Right atrium auricular region (tissue), 2 donors: ENCODE measurements around the gene ATP11A. TPM values are rescaled to one million over a fixed set of nuclear protein-coding genes. Genes with fewer than 3 reads are reported as not detected.

ENCODE experiments used
- DNase-seq: peaks from one replicate; pipeline ENCODE4 v3.0.0-alpha.2; 2019; ENCODE audit warnings: low spot score
- H3K27ac ChIP-seq, 2 donors: fragments of 200-600 bp; sonication (generic); 1 replicate in 1 of 2; 2 replicates in 1 of 2; pipeline ENCODE4 v1.5.1; 2016 to 2019
- H3K27me3 ChIP-seq, 2 donors: fragments of 200-600 bp; sonication (generic); one replicate each; pipeline versions ENCODE4 v1.5.1 to v1.6.0; 2017 to 2019
- H3K36me3 ChIP-seq: fragments of 200-600 bp; sonication (generic); one replicate; pipeline ENCODE4 v1.5.1; 2016
- H3K4me1 ChIP-seq, 2 donors: fragments of 200-600 bp; sonication (generic); one replicate each; pipeline versions ENCODE4 v1.5.1 to v1.6.0; 2017 to 2019
- H3K4me3 ChIP-seq, 2 donors: fragments of 200-600 bp; sonication (generic); 1 replicate in 1 of 2; 2 replicates in 1 of 2; pipeline ENCODE4 v1.5.1; 2017 to 2019; ENCODE audit warnings: mild to moderate bottlenecking in 1 of 2, moderate library complexity in 1 of 2
- H3K9me3 ChIP-seq, 2 donors: fragments of 200-600 bp; sonication (generic); one replicate each; pipeline ENCODE4 v1.5.1; 2019
- CTCF ChIP-seq, 2 donors: fragments of 200-600 bp; sonication (generic); IDR thresholded peaks; one replicate each; pipeline ENCODE4 v1.5.1; 2019; ENCODE audit warnings: antibody characterized with exemption in 2 of 2
- total RNA-seq, 2 donors: library from RNA; depleted of rRNA; stranded (reverse); fragments of >200 nt; gene quantifications; one replicate each; pipeline ENCODE4 v1.1.0, GENCODE V29; 2016

The ATP11A gene
- total RNA-seq, 2 donors from 2014 or later: 31.8 to 48.6 TPM

- H3K36me3 ChIP-seq: peaks cover 60% of the 10 kb centered on the region
- H3K27ac ChIP-seq: no peak overlapping the region
- H3K4me3 ChIP-seq: no peak overlapping the region
- no peak for TF ChIP-seq CTCF (IDR thresholded peaks at IDR 0.05)
- no peaks in the 10 kb centered on the region for H3K9me3 ChIP-seq
- no peak for DNase-seq
- H3K27me3 ChIP-seq: no peaks in the 10 kb centered on the region
- no peaks in the 10 kb centered on the region for H3K4me1 ChIP-seq
Measured at GRCh38 chr13:112828082-112828699, 138.4 kb downstream of the ATP11A start.

DNA sequence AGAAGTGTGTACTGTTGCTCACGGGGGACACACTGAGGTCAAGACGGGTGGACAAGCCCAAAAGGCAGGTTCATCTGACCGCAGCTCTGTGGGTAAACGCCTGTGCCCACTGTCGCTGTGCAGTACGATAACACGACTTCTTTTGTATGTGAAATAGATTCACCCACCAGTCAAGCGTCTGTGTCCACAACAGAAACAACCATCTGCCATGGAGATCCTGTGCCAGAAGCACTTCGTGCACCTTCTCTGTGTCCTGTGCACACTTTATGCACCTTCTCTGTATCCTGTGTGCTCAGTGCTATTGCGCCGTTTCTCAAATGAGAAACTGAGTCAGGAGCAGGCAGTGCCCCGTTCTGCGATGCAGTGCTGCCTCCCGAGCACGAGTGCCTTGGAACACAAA is 138.9 kb downstream of the ATP11A start:
- no peaks in the 10 kb centered on the region for H3K4me1 ChIP-seq
- no peaks in the 10 kb centered on the region for H3K27me3 ChIP-seq
- DNase-seq: no peak
- H3K36me3 ChIP-seq: peaks cover 60% of the 10 kb centered on the region
- H3K4me3 ChIP-seq: no peak overlapping the region
- H3K9me3 ChIP-seq: no peaks in the 10 kb centered on the region
- H3K27ac ChIP-seq: no peak overlapping the region
- no peak for TF ChIP-seq CTCF (IDR thresholded peaks at IDR 0.05)

DNA sequence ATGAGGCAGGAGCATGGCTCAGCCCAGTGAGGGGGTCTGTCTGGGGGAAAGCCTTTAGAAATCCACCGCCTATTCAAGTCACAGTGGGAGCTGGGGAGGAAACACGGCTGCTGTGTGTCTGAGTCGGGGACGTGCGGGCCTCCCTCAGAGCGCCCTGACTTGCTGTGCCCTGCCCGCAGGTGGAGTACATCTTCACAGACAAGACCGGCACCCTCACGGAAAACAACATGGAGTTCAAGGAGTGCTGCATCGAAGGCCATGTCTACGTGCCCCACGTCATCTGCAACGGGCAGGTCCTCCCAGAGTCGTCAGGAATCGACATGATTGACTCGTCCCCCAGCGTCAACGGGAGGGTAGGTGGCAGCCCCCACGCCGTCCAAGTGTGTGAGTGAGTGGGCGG is 141.4 kb downstream of the ATP11A start:
- no peaks in the 10 kb centered on the region for H3K9me3 ChIP-seq
- H3K27me3 ChIP-seq: no peaks in the 10 kb centered on the region
- no peak for DNase-seq
- TF ChIP-seq CTCF (IDR thresholded peaks at IDR 0.05): no peak
- H3K27ac ChIP-seq: no peak overlapping the region
- no peak overlapping the region for H3K4me3 ChIP-seq
- peaks cover 65% of the 10 kb centered on the region for H3K36me3 ChIP-seq
- no peaks in the 10 kb centered on the region for H3K4me1 ChIP-seq

- Histone ChIP-seq H3K9me3 (no peaks in the 10 kb centered on the region), H3K4me1 (no peaks in the 10 kb centered on the region), H3K4me3 (no peak overlapping the region), H3K36me3 (peaks cover 68% of the 10 kb centered on the region), H3K27ac (no peak overlapping the region), H3K27me3 (no peaks in the 10 kb centered on the region)
- DNase-seq: no peak
- TF ChIP-seq CTCF (IDR thresholded peaks at IDR 0.05): no peak
Measured at GRCh38 chr13:112831801-112832200, 142.0 kb downstream of the ATP11A start.

DNA sequence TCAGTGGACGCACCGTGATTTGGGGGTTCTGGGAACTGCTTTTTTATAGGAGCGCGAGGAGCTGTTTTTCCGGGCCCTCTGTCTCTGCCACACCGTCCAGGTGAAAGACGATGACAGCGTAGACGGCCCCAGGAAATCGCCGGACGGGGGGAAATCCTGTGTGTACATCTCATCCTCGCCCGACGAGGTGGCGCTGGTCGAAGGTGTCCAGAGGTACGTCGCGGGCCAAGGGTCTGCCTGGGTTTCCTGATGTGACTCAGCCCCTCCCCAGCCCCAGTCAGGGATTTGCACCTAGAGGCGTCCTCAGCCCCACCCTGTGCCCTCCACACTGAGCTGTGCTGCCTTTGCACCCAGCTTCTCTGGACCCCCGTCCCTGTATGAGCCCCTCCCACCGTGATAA is 143.0 kb downstream of the ATP11A start:
- Histone ChIP-seq H3K27ac (no peak overlapping the region), H3K36me3 (peaks cover 61% of the 10 kb centered on the region), H3K27me3 (no peaks in the 10 kb centered on the region), H3K9me3 (no peaks in the 10 kb centered on the region), H3K4me1 (peaks cover 0 to 6% of the 10 kb centered on the region in 2 donors), H3K4me3 (no peak overlapping the region)
- TF ChIP-seq CTCF (IDR thresholded peaks at IDR 0.05): no peak
- DNase-seq: no peak
